ENCODE results near the gene PSMB5. TPM values are rescaled to one million over a fixed set of nuclear protein-coding genes. Genes with fewer than 3 reads are reported as not detected.

Gene PSMB5
- total RNA-seq, 1 experiment from 2014 or later: 267 TPM

GRCh38 chr14:23043754-23044153 lies 9.1 kb upstream of the PSMB5 start:
- no peak for DNase-seq (ENCODE audit: low read depth)

DNA sequence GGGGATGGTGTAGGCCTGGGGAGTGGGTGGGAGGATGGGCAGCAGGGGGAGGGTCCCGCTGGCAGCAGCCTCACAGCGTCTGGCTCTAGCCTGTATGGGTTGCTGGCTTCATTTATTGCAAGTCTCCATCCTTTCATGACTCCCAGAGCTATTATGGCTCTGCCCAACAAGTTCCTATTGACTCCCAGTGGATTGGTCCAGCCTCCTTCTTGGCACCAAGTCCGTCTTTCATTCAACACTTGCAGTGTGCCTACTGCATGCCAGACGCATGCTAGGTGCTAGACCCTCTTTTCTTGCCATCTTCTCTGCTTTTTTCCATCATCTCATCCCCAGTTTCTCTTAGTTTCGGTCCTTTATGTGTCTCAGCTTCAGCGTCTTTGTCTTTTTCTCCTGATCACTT lies 8.4 kb upstream of the PSMB5 start:
- no peak for DNase-seq (ENCODE audit: low read depth)

GRCh38 chr14:23042162-23042965 lies 7.7 kb upstream of the PSMB5 start, which contains the start of gene PSMB11:
Gene PSMB11, plus strand, starts transcription at chr14:23042212. Its CDS starts 14 bp downstream, at chr14:23042226.
- DNase-seq (ENCODE audit: low read depth): no peak

- DNase-seq (ENCODE audit: low read depth): peak; percentile 64
Measured at GRCh38 chr14:23041729-23042128, 7.0 kb upstream of the PSMB5 start.

GRCh38 chr14:23040100-23040499 lies 5.4 kb upstream of the PSMB5 start:
- DNase-seq (ENCODE audit: low read depth): no peak

- no peak for DNase-seq (ENCODE audit: low read depth)
Measured at GRCh38 chr14:23035303-23036144, 824 bp upstream of the PSMB5 start.

- no peak for DNase-seq (ENCODE audit: low read depth)
Measured at GRCh38 chr14:23033801-23034497, 751 bp downstream of the PSMB5 start.

DNA sequence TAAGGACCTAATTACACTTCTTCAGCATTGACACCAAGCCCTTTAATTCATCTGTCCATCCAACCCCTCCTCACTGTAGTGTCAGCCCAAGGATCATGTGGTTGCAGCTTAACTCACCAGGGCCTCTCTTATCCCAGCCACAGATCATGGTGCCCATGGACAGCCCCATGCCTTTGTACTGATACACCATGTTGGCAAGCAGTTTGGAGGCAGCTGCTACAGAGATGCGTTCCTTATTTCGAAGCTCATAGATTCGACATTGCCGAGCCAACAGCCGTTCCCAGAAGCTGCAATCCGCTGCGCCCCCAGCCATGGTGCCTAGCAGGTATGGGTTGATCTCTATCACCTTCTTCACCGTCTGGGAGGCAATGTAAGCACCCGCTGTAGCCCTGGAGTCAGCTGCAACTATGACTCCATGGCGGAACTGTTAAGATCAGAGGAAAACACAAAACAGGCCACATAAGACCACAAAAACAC lies 1.4 kb downstream of the PSMB5 start:
- DNase-seq (ENCODE audit: low read depth): no peak

DNA sequence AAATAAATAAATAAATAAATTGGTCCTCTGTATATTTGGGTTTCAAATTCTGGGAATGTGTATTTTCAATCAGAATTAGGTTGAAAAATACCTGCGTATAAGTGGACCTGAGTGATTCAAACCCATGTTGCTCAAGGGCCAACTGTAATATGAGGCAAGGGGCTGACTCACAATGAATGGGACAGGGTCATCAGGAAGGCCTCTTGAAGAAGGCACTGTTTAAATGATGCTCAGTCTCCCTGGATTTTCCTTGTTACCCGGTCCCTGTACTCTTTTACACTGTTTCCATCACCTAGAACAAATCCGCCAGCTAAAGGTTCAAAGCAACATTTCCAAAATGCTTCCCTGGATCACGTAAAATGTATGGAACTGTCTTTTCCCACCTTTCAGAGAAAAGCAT lies 3.8 kb downstream of the PSMB5 start:
- no peak for DNase-seq (ENCODE audit: low read depth)

GRCh38 chr14:23028799-23029198 lies 5.9 kb downstream of the PSMB5 start:
- DNase-seq (ENCODE audit: low read depth): no peak

- DNase-seq (ENCODE audit: low read depth): no peak
Measured at GRCh38 chr14:23025151-23025814, 9.4 kb downstream of the PSMB5 start.

DNA sequence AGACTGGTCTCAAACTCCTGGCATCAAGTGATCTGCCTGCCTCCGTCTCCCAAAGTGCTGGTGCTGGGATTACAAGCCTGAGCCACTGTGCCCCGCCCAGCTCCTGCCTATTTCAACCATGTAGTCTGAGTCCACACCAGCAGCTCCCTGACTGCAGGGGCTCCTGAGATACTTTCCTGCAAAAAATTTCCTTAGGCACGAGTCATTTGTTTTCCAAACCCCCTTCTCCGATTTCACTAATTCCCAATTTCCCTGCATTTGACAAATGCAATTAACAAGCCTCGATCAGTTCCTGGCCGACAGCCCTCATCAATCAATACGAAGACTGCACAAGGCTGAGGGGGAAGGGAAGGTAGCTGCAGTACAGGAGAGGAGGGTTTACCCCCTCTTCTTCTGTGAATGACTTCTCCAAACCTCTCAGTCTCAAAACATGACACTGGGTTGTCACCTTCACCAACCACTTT lies 10.1 kb downstream of the PSMB5 start:
- no peak for DNase-seq (ENCODE audit: low read depth)

DNA sequence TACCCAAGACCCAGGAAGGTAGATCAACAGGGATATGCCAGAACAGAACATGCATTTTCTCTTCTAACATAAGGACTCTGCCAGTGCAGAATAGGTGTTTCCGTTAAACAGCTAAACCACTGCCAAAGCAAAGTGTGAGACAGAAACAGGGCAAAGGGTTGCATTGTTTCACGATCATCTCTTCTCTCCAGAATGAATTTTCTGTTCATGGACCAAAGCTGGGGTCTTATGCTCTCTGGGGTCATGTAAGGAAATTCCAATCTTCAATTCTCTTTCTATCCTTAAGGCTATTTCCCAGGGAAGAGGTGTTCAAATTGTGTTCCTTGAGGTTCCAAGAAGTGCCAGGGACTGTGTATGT lies 10.9 kb downstream of the PSMB5 start:
- no peak for DNase-seq (ENCODE audit: low read depth)

GRCh38 chr14:23023022-23023794 lies 11.5 kb downstream of the PSMB5 start:
- no peak for DNase-seq (ENCODE audit: low read depth)

DNA sequence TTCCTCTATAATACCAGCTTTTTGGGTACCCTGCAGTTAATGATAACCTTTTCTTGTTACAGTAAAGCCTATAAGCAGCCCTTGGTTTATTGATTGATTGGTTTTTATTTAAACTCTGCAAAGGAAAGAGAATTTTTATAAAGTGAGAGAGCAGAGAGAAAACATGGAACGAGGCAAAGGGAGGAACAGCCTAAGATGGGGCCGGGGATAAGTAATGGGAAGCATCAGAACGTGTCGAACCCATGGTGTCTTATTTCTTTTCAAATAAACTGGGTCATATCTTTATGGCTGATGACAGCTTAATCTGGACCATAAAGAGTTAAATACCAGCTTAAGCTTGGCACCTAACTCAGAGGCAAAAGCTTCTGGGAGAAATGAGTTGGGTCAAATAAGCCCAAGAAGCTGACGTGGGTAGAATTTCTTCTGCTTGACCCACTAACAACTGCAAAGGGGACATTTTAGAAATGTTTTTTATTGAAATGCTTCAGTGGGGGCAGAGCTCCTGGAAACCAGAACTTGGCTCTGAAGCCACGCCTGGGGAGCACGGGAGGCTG lies 12.7 kb downstream of the PSMB5 start:
- DNase-seq (ENCODE audit: low read depth): no peak

DNA sequence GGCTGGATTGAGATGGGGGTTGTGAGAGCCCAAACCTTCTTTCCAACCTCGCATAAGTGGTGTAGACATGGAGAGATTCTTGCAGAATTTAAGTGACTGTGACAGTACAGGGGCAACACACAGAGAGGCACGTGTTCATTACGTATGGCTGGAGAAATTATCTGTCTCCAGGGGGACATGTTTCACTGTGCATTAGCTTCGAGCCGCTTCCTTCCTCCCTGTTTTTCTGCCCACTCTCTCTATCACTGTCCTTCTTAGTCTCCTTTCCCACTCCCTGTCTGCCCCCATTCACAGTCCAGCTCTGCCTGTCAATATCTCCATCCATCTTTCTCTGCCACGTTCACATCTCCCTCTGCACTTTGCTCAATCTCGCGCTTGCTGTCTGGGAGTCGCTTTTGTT lies 13.3 kb downstream of the PSMB5 start:
- no peak for DNase-seq (ENCODE audit: low read depth)

DNA sequence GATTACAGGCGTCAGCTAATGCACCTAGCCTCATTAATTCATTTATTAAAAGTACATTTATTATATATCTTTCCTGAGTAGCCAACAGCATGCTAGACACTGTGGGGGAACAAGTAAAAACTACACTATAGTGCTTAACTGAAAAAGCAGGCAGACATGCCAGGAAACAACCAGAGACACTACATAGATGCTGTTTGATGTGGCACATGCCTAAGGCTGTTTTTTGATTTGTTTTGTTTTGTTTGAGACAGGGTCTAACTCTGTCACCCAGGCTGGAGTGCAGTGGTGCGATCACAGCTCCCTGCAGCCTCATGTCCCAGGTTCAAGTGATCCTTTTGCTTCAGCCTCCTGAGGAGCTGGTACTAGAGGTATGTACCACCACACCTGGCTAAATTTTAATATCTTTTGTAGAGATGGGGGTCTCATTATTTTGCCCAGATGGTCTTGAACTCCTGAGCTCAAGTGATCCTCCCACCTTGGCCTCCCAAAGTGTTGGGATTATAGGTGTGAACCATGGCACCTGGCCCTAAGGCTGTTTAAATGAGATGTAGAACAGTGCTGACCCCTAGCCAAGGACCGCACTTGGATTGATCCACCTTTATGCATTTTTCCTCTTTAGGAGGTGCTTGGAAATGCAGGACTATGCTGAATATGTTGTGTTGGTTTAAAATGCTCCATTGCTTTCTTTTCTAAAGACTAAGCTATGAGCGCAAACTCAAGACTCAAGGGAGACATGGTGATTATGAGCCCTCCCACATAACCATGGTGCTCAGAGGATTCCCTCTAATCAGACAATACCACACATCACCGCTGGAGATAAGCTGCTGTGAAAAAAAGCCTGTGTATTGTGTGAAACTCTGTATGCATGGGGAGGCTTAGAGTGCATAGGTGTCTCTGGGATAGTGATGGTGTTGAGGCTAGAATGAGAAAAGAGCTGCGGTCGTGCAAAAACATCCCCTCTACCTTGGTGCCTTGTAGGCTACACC lies 14.3 kb downstream of the PSMB5 start:
- no peak for DNase-seq (ENCODE audit: low read depth)

DNA sequence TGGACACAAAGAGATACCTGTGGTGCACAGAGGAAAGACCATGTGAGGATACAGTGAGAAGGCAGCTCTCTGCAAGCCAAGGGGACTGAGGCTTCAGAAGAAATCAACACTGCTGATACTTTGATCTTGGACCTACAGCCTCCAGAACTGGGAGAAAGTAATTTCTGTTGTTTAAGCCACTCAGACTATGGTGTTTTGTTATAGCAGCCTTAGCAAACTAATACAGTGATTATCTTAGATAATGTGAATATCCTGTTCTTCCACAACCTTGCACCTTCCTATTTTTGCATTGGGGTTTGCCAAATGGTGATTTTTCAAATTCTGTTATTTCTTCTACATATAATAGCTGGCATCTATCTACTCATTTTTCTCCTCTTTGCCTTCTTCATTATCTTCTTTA lies 16.6 kb downstream of the PSMB5 start:
- no peak for DNase-seq (ENCODE audit: low read depth)

DNA sequence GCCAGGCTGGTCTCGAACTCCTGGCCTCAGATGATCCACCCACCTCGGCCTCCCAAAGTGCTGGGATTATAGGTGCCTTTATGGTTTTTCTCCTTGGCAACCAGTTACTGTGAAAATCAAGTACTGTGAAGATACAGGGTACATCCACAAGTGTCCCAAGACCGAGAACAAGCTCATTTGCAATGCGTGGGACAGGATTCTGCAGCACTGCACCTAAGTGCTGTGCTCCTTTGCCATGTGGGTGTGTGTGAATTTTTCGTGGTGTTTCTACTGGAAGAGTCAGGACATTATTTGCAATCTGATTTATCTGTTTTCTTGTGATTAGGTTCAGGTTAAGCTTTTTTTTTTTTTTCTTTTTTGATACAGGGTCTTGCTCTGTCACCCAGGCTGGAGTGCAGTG lies 17.6 kb downstream of the PSMB5 start:
- no peak for DNase-seq (ENCODE audit: low read depth)
